Activated CD4-positive, alpha-beta T cell treated with anti-CD3 and anti-CD28 coated beads for 1 hour (primary cell): ENCODE data around the gene PRXL2B.

Experiments
- DNase-seq: peaks from one replicate; pipeline ENCODE4 v3.0.0-alpha.2; 2020

PRXL2B gene

GRCh38 chr1:2602866-2603520 is 16.4 kb downstream of the PRXL2B start:
- DNase-seq = no peak

- DNase-seq = no peak
Observed at GRCh38 chr1:2603521-2604155, 17.1 kb downstream of the PRXL2B start.

DNA sequence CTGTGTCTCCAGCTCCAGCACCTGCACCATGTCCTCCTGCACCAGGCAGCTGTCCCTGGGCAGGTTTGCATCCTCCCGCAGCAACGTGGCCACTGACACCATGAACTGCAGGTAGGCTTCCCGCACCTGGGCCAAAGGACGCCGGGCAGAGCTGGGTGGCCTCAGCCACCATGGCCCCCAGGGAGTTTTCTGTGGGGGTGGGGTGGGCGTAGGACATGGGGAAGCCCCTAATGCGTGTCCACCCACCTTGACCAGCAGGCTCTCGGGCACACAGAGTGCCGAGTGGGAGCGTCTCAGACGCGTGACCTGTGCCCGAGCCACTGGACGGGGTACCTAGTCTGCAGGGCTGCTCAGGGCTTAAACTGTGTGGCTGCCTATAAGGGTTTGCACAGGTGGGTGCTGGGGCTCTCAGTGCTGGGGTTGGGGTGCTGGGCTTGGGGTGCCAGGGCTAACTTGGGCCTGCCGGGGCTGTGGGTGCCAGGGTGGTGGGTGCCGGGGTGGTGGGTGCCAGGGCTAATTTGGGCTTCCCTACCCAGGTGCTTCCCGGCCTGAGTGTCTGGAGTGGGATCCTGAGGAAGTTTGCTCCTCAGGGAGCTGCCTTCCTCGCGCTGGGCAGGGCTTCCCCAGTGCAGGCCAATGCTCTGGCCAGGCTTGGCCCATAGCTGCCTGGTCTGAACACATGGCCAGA is 17.7 kb downstream of the PRXL2B start:
- DNase-seq = no peak

DNA sequence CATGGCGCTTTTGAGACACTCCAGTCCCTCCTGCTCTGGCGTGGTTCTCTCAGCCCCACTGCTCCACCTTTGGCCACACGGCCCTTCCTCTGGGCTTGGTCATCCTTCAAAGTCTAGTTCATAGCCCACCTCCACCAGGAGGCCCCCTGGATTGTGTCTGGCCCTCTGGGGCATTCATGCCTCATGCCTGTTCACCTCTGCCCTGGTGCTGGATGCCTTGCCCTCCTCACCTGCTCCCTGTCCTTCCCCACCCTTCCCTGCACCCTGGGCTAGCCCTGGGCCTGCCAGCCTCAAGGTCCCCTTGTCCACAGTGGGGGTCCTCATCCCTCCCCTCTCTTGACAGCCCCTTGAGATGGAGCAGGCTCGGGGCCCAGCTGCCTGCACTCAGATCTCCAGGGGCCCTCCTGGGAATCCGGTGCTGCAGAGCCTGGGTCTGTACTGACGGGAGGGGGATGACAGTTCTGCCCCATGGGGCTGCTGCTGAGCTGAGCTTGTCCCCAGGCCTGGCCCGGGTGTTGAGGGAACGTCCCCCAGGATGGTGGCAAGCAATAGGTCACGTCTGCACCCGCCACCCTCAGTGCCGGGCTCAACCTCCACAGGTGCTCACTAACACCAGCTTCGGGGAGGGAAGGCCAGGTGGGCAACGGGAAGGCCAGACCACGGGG is 18.4 kb downstream of the PRXL2B start:
- DNase-seq = no peak

GRCh38 chr1:2605509-2606395 is 19.2 kb downstream of the PRXL2B start:
- DNase-seq = no peak

- DNase-seq = no peak
Observed at GRCh38 chr1:2606396-2606880, 19.9 kb downstream of the PRXL2B start.

- no peak for DNase-seq
Observed at GRCh38 chr1:2606881-2607621, 20.5 kb downstream of the PRXL2B start.

DNA sequence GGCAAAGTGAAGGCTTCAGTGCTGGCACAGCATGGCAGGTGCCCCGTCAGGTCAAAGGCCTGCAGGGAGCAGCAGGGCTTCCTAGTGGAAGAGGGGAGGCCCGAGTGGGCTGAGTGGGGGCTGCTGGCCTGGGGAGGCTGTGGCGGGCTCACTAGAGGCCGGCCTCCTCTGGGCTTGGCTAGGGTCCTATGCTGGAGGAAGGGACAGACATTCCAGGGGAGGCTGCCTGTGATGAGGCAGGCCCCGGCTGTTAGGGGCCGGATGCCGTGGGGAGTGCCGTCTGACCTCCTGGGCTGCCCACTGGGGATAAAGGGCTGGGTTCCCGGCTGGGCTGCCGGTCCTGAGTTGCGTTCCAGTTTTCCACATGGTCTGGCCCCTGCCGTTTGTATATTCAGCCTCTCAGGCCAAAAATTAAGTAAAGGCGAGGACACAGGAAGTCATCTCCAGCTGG is 21.1 kb downstream of the PRXL2B start:
- DNase-seq = no peak

DNA sequence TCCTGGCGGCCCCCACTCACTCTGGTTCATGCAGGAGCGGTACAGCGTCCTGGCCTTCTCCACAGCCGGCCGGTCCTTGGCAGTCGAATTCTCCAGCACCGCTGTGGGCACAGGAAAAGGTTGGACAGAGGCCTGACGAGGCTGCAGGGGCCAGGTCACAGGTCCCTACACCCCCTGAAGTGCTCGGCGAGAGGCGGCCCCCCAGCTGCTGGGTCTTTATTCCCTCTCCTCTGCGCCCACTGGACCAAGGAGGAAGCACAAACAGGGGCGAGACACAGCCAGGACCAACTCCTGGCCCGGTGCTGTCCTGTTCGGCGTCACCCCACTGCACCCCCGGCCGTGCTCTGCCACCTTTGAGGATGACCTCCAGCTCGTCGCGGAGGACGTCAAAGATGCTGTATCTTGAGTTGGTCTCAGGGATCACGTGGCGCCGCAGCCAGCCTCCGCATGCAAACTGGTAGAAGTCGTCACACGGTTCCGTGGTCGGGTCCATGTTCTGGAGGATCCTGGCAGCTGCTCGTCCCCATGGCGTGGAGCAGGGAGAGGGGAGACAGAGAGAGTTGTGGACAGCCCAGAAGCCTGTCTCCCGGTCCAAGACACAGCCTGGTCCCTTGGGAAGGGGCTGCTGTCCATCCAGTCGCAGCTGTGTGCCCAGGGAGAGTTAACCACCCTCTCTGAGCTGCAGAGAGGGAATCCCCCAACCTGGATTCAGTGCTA is 22.9 kb downstream of the PRXL2B start:
- no peak for DNase-seq

DNA sequence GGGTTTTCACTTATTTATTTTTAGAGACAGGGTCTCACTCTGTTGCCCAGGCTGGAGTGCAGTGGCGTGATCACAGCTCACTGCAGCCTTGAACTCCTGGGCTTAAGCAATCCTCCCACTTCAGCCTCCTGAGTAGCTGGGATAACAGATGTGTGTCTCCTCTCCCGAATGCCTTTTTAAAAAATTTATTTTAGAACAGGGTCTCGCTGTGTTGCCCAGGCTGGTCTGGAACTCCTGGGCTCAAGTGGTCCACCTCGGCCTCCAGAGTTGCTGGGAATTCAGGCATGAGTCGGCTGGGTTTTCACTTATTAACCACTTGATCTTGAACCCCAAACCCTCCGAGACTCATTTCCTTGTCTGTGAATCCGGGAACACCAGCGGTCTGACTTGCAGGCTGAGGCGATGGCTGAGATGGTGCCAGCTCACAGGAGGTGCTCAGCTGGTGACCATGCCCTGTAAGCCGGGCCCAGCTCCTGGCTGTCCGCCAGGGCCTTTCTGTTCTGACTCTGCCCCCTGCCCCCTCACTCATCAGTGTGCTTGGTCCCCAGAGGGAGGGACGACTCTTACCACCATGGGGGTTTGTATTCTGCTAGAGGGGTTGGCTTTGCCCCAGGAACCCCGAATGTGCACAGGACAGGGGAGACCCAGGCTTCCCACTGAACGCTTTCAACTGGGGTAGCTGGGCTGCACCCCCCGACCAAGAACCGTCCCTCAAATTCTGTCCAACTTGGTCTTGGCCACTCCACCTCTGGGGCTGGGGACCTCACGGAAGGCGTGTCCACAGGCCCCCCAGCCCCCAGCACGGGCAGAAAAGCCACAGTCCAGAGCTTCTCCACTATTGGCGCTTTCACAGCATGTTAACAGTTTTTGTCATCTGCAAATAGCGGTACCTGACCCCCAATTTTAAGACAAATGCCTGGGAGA is 23.7 kb downstream of the PRXL2B start:
- DNase-seq = no peak

DNA sequence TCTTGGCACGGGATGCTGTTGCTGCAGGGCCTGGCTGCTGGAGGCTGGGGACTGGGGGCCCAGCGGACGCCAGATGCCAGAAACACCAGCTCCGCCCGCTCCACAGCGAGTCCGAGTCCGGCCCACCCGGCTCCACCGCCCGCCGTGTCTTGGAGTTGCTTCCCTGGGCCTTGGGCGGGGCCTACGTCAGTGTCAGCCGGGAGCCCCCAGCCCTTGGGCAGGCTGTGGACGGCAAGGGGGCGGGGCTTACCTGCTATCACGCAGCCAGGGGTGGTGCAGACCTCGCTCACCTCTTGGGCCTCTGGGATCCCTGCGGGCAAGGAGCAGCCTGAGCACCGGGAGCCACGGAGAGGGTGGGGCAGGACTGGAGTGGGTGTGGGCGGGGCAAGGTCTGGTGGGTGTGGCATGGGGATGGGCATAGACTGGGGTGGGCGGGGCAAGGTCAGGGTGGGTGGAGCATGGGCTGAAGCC is 24.5 kb downstream of the PRXL2B start:
- no peak for DNase-seq

DNA sequence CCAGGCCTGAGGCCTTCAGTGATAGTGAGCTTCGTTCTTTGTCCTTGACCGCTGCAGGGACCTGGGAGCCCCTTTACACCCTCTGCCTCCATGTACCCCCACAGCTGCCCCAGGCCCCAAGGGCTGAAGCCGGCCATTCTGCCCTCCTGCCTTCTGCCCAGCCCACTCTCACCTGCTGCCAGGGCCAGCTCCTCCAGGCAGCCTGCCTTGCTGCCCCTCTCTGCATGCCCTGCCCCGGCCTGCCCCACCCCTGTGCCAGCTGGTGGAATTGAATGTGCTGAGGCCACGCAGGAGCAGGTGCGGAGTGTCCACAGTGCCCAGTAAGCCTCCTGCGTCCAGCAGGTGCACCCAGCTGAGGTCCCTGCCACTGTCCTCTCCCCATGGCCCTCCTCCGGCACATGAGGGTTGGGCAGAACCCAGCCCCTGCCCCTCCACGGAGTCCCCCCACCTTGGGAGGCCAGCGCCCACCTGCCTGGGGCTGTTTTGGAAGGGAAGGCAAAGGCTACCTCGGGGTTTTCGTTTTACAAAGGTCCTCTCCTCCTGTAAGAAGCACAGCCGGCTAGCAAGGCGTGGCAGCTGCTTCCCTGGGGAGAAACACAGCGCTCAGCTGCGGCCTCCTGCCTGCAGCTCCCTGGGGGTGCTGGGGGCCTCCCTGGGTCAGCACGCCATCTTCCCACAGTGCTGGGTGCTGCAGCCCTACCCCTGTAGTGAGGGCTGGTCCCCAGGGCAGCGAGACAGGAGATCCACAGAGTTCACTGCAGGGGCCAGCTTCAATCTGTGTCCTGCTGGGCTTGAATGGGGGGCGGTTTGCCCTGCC is 25.3 kb downstream of the PRXL2B start:
- DNase-seq = no peak

DNA sequence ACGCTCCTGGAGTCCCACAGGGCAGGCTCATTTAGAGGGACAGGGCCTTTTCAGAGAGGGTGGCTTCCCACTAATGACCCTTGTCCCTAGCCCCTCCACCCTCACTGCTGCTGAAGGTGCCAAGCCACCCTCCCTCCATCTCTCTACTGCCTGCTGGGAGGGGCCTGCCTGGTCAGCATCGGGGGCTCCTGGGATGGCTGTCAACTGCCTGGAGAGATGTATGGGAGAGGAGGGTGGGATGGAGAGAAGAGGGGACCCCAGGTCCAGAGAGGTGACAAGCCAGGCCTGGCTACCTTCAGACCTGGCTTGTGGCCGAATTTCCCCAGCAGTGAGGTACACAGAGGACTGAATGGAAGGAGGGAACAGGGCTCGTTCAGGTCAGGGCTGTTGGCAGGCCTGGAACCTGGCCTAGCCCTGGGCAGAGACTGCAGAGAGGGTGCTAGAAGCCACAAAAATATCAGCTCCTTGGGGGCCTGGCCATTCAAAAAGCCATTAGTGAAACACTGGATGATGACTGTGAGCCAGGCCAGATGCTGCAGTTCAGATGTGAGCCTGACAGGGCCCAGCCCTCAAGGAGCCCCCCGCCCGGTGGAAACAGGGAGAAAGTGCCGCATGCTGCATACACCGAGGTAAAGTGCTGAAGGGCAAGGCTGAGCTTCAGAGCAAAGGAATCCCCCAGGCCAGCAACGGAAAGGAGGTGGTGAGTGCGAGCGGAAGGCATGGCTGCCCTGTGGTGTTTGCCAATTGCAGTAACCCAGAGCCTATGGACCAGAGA is 26.2 kb downstream of the PRXL2B start:
- DNase-seq = no peak

DNA sequence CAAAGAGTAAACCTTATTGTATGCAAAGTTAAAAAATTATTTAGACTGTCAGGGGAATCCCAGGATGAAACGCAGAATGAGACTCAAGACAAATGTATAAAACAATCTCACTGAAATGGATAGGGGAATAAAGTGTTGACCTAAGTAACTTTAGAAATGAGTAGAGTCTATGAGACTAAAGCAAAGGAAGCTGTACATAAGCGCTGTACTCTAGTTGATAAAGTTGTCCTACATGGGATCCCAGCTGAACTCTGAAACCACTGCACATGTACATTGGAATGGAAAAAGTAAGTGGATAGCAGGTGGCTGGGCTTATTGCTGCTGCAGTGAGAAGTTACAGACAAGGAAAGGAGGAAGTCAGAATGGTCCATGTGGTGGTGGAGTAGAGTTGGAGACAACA is 27.6 kb downstream of the PRXL2B start:
- no peak for DNase-seq

- DNase-seq = no peak
Observed at GRCh38 chr1:2617971-2618470, 31.4 kb downstream of the PRXL2B start.

DNA sequence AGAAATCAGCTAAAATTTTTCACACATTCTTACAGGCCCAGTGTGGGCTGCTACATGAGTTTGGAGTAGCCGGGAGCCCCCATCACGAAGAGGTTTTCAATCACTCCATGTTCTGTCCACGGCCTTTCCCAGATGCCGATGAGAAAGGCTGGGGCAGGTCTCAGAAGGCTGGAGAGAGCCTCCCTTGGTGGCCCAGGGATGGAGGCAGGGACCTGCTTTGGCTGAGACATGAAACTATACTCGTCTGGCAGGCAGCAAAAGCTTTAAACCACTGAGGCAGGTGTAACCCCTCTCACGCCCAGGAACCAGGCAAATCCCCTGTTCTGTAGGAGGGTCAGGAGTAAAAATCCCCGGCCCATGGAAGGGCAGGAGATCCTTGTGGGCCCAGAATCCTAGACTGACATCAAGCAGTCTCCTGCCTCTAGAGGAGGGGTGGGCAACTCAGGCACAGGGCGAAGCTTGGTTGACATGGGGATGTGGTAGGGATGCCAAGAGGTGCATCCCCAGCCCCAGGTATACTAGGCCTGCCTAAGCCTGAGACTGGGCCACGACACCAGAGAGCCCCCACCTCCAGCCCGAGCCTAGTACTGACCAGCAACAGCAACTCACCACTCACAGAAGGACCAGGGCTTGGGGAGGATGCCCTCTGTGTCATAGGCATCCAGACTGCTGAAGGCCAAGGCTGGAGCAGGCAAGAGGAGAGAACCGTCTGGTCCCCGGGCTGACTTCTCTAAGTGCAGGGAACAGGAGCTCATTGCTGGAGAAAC is 37.2 kb downstream of the PRXL2B start:
- DNase-seq = no peak

- DNase-seq = no peak
Observed at GRCh38 chr1:2624735-2625300, 38.2 kb downstream of the PRXL2B start.
